ENCODE data around the gene TMEM196.

The TMEM196 gene

DNA sequence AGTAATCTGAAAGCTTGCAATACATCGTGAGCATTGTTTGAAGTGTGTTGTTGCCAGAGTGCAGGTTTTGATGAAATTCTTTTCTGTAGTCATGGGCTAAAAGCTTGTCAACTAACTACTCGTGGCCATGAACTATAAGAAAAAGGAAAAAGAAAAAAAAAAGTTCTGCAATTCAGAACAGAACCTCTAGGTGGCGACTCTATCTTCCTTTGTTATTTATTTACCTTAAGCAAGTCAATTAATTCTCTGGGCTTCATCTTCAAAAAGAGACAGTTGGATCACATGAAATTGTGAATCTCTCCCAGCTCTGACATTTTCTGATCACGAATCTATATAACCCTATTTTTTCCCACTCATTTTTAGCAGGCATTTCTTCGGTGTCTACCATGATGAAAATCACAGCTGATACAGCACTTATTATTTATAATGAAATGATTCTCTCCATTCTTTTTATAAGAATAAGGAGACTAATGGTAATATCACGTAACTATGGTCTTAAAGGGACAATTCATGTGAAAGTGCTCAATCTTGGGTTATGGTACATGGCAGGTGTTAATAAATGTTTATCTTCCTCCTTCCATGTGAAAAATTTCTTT, 18.8 kb downstream of the TMEM196 start:
- no peak overlapping the region for H3K27ac ChIP-seq
- no peak overlapping the region for H3K4me3 ChIP-seq (ENCODE audit: low read depth in 1 of 2, low read length in 1 of 2)
- no peaks in the 10 kb centered on the region for H3K36me3 ChIP-seq
- H3K4me1 ChIP-seq (ENCODE audit: control insufficient read depth in 1 of 2, insufficient read depth in 1 of 2, low read depth in 1 of 2, low read length in 1 of 2): no peaks in the 10 kb centered on the region
- no peak for TF ChIP-seq CTCF (IDR thresholded peaks at IDR 0.05)
- H3K27me3 ChIP-seq: no peaks in the 10 kb centered on the region
- H3K9me3 ChIP-seq: no peaks in the 10 kb centered on the region

DNA sequence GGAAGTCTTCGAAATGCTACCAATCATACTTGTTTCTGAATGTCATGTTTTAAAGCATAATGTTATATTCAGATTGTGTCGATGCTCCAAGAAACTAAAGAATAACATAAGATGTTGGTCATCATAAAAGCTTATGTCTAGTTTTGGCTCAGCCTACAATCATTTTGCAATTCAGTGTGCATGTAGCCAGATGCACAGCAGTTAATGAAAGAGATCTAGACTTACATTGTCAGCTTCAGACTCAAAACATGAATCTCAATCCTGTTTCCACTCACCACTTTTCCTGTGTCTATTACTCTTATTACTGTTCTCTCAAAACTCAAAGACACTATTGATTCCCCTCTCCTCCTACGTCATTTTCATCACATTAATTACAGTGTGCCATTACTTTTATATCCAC, 21.4 kb downstream of the TMEM196 start:
- H3K9me3 ChIP-seq: no peaks in the 10 kb centered on the region
- H3K36me3 ChIP-seq: no peaks in the 10 kb centered on the region
- H3K27ac ChIP-seq: no peak overlapping the region
- no peaks in the 10 kb centered on the region for H3K27me3 ChIP-seq
- no peaks in the 10 kb centered on the region for H3K4me1 ChIP-seq (ENCODE audit: control insufficient read depth in 1 of 2, insufficient read depth in 1 of 2, low read depth in 1 of 2, low read length in 1 of 2)
- no peak overlapping the region for H3K4me3 ChIP-seq (ENCODE audit: low read depth in 1 of 2, low read length in 1 of 2)
- TF ChIP-seq CTCF (IDR thresholded peaks at IDR 0.05): no peak

GRCh38 chr7:19749658-19750057, 23.8 kb downstream of the TMEM196 start:
- no peaks in the 10 kb centered on the region for H3K9me3 ChIP-seq
- H3K27me3 ChIP-seq: no peaks in the 10 kb centered on the region
- H3K27ac ChIP-seq: no peak overlapping the region
- H3K4me3 ChIP-seq (ENCODE audit: low read depth in 1 of 2, low read length in 1 of 2): no peak overlapping the region
- no peaks in the 10 kb centered on the region for H3K36me3 ChIP-seq
- no peak for TF ChIP-seq CTCF (IDR thresholded peaks at IDR 0.05)
- H3K4me1 ChIP-seq (ENCODE audit: control insufficient read depth in 1 of 2, insufficient read depth in 1 of 2, low read depth in 1 of 2, low read length in 1 of 2): no peaks in the 10 kb centered on the region

- no peaks in the 10 kb centered on the region for H3K27me3 ChIP-seq
- H3K36me3 ChIP-seq: no peaks in the 10 kb centered on the region
- TF ChIP-seq CTCF (IDR thresholded peaks at IDR 0.05): no peak
- H3K4me1 ChIP-seq (ENCODE audit: control insufficient read depth in 1 of 2, insufficient read depth in 1 of 2, low read depth in 1 of 2, low read length in 1 of 2): no peaks in the 10 kb centered on the region
- no peak overlapping the region for H3K27ac ChIP-seq
- H3K9me3 ChIP-seq: no peaks in the 10 kb centered on the region
- no peak overlapping the region for H3K4me3 ChIP-seq (ENCODE audit: low read depth in 1 of 2, low read length in 1 of 2)
These were observed 25.6 kb downstream of the TMEM196 start for GRCh38 chr7:19747740-19748339.

DNA sequence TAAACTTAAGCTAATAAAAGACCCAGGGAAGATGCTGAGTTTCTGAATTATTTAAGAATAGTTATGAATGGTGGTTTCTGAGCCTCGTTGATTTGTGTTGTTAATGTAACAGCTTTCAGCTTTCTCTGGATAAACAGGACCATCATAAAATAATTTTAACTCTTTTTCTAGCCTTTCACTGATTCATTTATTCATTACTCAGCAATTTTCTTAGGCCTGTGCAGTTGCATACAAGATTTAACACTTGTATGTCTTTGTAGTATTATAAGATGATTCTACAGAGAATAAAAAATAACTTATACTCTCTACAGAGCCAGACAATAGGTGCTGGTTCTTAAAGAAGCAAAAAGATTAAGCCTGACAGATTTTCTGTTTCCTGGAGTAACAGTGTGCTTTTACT, 29.3 kb downstream of the TMEM196 start:
- H3K4me3 ChIP-seq (ENCODE audit: low read depth in 1 of 2, low read length in 1 of 2): no peak overlapping the region
- no peaks in the 10 kb centered on the region for H3K4me1 ChIP-seq (ENCODE audit: control insufficient read depth in 1 of 2, insufficient read depth in 1 of 2, low read depth in 1 of 2, low read length in 1 of 2)
- no peaks in the 10 kb centered on the region for H3K9me3 ChIP-seq
- H3K27me3 ChIP-seq: no peaks in the 10 kb centered on the region
- no peak for TF ChIP-seq CTCF (IDR thresholded peaks at IDR 0.05)
- no peaks in the 10 kb centered on the region for H3K36me3 ChIP-seq
- H3K27ac ChIP-seq: no peak overlapping the region

Measured in neutrophil (primary cell).